ENCODE results near the gene SEC24D.

SEC24D gene

GRCh38 chr4:118729287-118730286 lies 106.3 kb downstream of the SEC24D start:
- H3K27ac ChIP-seq (ENCODE audit: low read depth, low read length, poor library complexity, severe bottlenecking) = no peak overlapping the region
- no peak overlapping the region for H3K9ac ChIP-seq (ENCODE audit: low read length)
- H3K4me1 ChIP-seq (ENCODE audit: insufficient read depth, low read length, severe bottlenecking) = no peaks in the 10 kb centered on the region
- H4K20me1 ChIP-seq (ENCODE audit: insufficient read depth, low read length) = no peaks in the 10 kb centered on the region
- H2AFZ ChIP-seq (ENCODE audit: low read length) = no peak overlapping the region
- H3F3A ChIP-seq (ENCODE audit: insufficient read depth, low read length) = no peaks in the 10 kb centered on the region
- no peak overlapping the region for H3K4me3 ChIP-seq (ENCODE audit: low read depth, low read length, poor library complexity, severe bottlenecking)
- no peak for TF ChIP-seq CTCF (IDR thresholded peaks at IDR 0.05; ENCODE audit: low read length)
- no peak for TF ChIP-seq EZH2 (IDR thresholded peaks at IDR 0.05; ENCODE audit: borderline replicate concordance, low read length)
- no peaks in the 10 kb centered on the region for H3K9me2 ChIP-seq (ENCODE audit: low read depth, low read length)
- H3K27me3 ChIP-seq (ENCODE audit: insufficient read depth, low read length) = no peaks in the 10 kb centered on the region
- no peak overlapping the region for H3K4me2 ChIP-seq (ENCODE audit: low read length)
- H3K79me2 ChIP-seq (ENCODE audit: insufficient read depth, low read length) = no peaks in the 10 kb centered on the region
- H3K9me3 ChIP-seq (ENCODE audit: low read length) = no peaks in the 10 kb centered on the region
- peaks cover 40% of the 10 kb centered on the region; the same call in 1 of the 2 replicates for H3K36me3 ChIP-seq (ENCODE audit: insufficient read depth, low read length)

DNA sequence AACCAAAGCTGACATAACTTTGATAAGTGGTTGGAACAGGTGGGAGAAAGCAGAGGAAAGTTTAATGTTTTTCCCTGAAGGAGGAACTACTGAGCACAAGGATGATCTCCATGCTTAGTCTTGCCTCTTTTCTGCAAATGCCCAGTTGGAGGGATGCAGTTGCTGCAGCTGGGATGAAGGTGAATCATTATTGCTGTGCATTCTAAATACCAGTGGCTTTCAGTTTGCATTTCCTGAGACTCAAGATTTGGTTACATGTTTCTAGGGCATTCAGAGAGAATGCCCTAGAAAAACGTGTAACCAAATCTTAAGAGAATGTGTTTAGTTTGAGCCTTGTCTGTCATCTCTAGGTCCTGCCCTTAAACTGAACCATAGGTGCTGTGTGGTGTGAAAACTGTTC lies 108.6 kb downstream of the SEC24D start:
- no peaks in the 10 kb centered on the region for H3K9me3 ChIP-seq (ENCODE audit: low read length)
- no peaks in the 10 kb centered on the region for H3K4me1 ChIP-seq (ENCODE audit: insufficient read depth, low read length, severe bottlenecking)
- TF ChIP-seq CTCF (IDR thresholded peaks at IDR 0.05; ENCODE audit: low read length) (no peak), EZH2 (IDR thresholded peaks at IDR 0.05; ENCODE audit: borderline replicate concordance, low read length) (no peak)
- no peak overlapping the region for H3K4me3 ChIP-seq (ENCODE audit: low read depth, low read length, poor library complexity, severe bottlenecking)
- H3K9me2 ChIP-seq (ENCODE audit: low read depth, low read length) = no peaks in the 10 kb centered on the region
- H2AFZ ChIP-seq (ENCODE audit: low read length) = no peak overlapping the region
- no peak overlapping the region for H3K9ac ChIP-seq (ENCODE audit: low read length)
- H3K36me3 ChIP-seq (ENCODE audit: insufficient read depth, low read length) = peaks cover 36% of the 10 kb centered on the region; the same call in 1 of the 2 replicates
- no peaks in the 10 kb centered on the region for H3F3A ChIP-seq (ENCODE audit: insufficient read depth, low read length)
- no peak overlapping the region for H3K27ac ChIP-seq (ENCODE audit: low read depth, low read length, poor library complexity, severe bottlenecking)
- H3K27me3 ChIP-seq (ENCODE audit: insufficient read depth, low read length) = no peaks in the 10 kb centered on the region
- H4K20me1 ChIP-seq (ENCODE audit: insufficient read depth, low read length) = no peaks in the 10 kb centered on the region
- no peak overlapping the region for H3K4me2 ChIP-seq (ENCODE audit: low read length)
- no peaks in the 10 kb centered on the region for H3K79me2 ChIP-seq (ENCODE audit: insufficient read depth, low read length)

DNA sequence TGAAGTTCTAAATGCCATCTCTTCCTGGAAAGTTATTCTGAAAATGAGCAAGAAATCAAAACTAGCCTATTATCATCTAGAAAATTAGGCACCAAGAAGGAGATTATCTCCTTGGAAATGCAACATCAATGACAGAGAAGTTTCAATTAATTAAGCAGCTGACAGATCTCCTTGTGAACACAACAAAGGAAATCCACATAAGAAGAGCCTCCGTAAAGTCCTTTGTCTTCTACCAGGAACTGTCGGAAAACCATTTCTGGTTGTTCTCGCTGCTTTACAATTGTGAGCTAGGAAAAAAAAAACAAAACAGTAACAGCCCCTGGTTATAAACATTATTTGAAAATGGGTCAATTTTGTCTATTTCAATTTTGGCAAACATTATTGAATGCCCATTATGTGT lies 112.6 kb downstream of the SEC24D start:
- Histone ChIP-seq H3K79me2 (ENCODE audit: insufficient read depth, low read length) (no peaks in the 10 kb centered on the region), H3K9ac (ENCODE audit: low read length) (no peak overlapping the region), H3K27ac (ENCODE audit: low read depth, low read length, poor library complexity, severe bottlenecking) (no peak overlapping the region), H4K20me1 (ENCODE audit: insufficient read depth, low read length) (no peaks in the 10 kb centered on the region), H3K4me1 (ENCODE audit: insufficient read depth, low read length, severe bottlenecking) (no peaks in the 10 kb centered on the region), H2AFZ (ENCODE audit: low read length) (no peak overlapping the region), H3F3A (ENCODE audit: insufficient read depth, low read length) (no peaks in the 10 kb centered on the region), H3K27me3 (ENCODE audit: insufficient read depth, low read length) (no peaks in the 10 kb centered on the region), H3K36me3 (ENCODE audit: insufficient read depth, low read length) (peaks cover 23% of the 10 kb centered on the region; the same call in 1 of the 2 replicates), H3K4me3 (ENCODE audit: low read depth, low read length, poor library complexity, severe bottlenecking) (no peak overlapping the region), H3K9me2 (ENCODE audit: low read depth, low read length) (no peaks in the 10 kb centered on the region), H3K4me2 (ENCODE audit: low read length) (no peak overlapping the region), H3K9me3 (ENCODE audit: low read length) (no peaks in the 10 kb centered on the region)
- TF ChIP-seq CTCF (IDR thresholded peaks at IDR 0.05; ENCODE audit: low read length) (no peak), EZH2 (IDR thresholded peaks at IDR 0.05; ENCODE audit: borderline replicate concordance, low read length) (no peak)
